Neural cell (in vitro differentiated cells): ENCODE data around the gene SYNGR4. TPM values are rescaled to one million over a fixed set of nuclear protein-coding genes. Genes with fewer than 3 reads are reported as not detected.

Experiments used
- H2AFZ ChIP-seq: fragments of 200-600, 300-800 bp; sonication (generic), shearing (Covaris generic); 2 replicates; pipeline ENCODE4 v1.6.0; 2014; ENCODE audit warnings: low read depth, mild to moderate bottlenecking, antibody characterized with exemption, low read length, moderate library complexity
- H3F3A ChIP-seq: fragments of 200-600 bp; shearing (Covaris generic); 2 replicates; pipeline ENCODE4 v1.6.1; 2016; ENCODE audit warnings: mild to moderate bottlenecking, moderate library complexity, mixed read lengths, antibody characterized with exemption, low read length; ENCODE audit not compliant: insufficient read depth, poor library complexity, severe bottlenecking
- H3K27ac ChIP-seq: fragments of 200-600, 300-800 bp; sonication (generic), shearing (Covaris generic); 2 replicates; pipeline ENCODE4 v1.5.1; 2014; ENCODE audit warnings: mild to moderate bottlenecking, low read length, moderate library complexity
- H3K27me3 ChIP-seq: fragments of 300-800, 200-600 bp; sonication (generic), shearing (Covaris generic); 2 replicates; pipeline ENCODE4 v1.6.0; 2014; ENCODE audit warnings: mild to moderate bottlenecking, low read depth, low read length, moderate library complexity; ENCODE audit not compliant: insufficient read depth
- H3K36me3 ChIP-seq: fragments of 300-800, 200-600 bp; sonication (generic), shearing (Covaris generic); 2 replicates; pipeline ENCODE4 v1.5.1; 2014; ENCODE audit warnings: mild to moderate bottlenecking, antibody characterized with exemption, low read length, moderate library complexity; ENCODE audit not compliant: insufficient read depth
- H3K4me2 ChIP-seq: fragments of 300-800, 200-600 bp; sonication (generic), shearing (Covaris generic); 2 replicates; pipeline ENCODE4 v1.6.0; 2014; ENCODE audit warnings: mild to moderate bottlenecking, low read length
- H3K4me3 ChIP-seq: fragments of 300-800, 200-600 bp; sonication (generic), shearing (Covaris generic); 2 replicates; pipeline ENCODE4 v1.5.1; 2014; ENCODE audit warnings: mild to moderate bottlenecking, low read length, moderate library complexity
- H3K79me2 ChIP-seq: fragments of 200-600 bp; shearing (Covaris generic); replicated peaks from 2 replicates; pipeline ENCODE4 v1.6.0; 2014; ENCODE audit warnings: mild to moderate bottlenecking, low read length, moderate library complexity; ENCODE audit not compliant: insufficient read depth
- H3K9ac ChIP-seq: fragments of 300-800, 200-600 bp; sonication (generic), shearing (Covaris generic); 2 replicates; pipeline ENCODE4 v1.6.1; 2016; ENCODE audit warnings: mild to moderate bottlenecking, low read length, mixed read lengths
- H3K9me2 ChIP-seq: fragments of 200-600 bp; shearing (Covaris generic); 2 replicates; pipeline ENCODE4 v1.6.1; 2016; ENCODE audit warnings: mild to moderate bottlenecking, low read length, mixed read lengths; ENCODE audit not compliant: insufficient read depth
- H3K9me3 ChIP-seq: fragments of 200-600, 300-800 bp; sonication (generic), shearing (Covaris generic); 2 replicates; pipeline ENCODE4 v1.6.1; 2016; ENCODE audit warnings: mild to moderate bottlenecking, mixed run types, low read length, moderate library complexity, mixed read lengths
- H4K20me1 ChIP-seq: fragments of 200-600 bp; shearing (Covaris generic); 2 replicates; pipeline ENCODE4 v1.6.1; 2016; ENCODE audit warnings: mild to moderate bottlenecking, mixed run types; ENCODE audit not compliant: insufficient read depth
- EP300 ChIP-seq: fragments of 450-650 bp; conservative IDR thresholded peaks from 2 replicates; pipeline ENCODE4 v1.6.1; 2014; ENCODE audit warnings: antibody characterized with exemption, mild to moderate bottlenecking, moderate library complexity; ENCODE audit not compliant: poor library complexity, severe bottlenecking
- EZH2 ChIP-seq: fragments of 200-600, 300-800 bp; shearing (Covaris generic), sonication (generic); IDR thresholded peaks from 2 replicates; pipeline ENCODE4 v1.6.1; 2014; ENCODE audit warnings: antibody characterized with exemption, low read length, borderline replicate concordance, mild to moderate bottlenecking; ENCODE audit not compliant: insufficient read depth, poor library complexity, severe bottlenecking
- MXI1 ChIP-seq: fragments of 450-650 bp; conservative IDR thresholded peaks from 2 replicates; pipeline ENCODE4 v1.6.1; 2014; ENCODE audit warnings: antibody characterized with exemption, mild to moderate bottlenecking; ENCODE audit not compliant: poor library complexity, severe bottlenecking
- POLR2AphosphoS5 ChIP-seq: IDR thresholded peaks from 2 replicates; pipeline ENCODE4 v1.6.1; 2012
- RAD21 ChIP-seq: fragments of 450-650 bp; conservative IDR thresholded peaks from 2 replicates; pipeline ENCODE4 v1.6.1; 2014; ENCODE audit warnings: antibody characterized with exemption, mild to moderate bottlenecking, moderate library complexity
- SMC3 ChIP-seq: fragments of 450-650 bp; conservative IDR thresholded peaks from 2 replicates; pipeline ENCODE4 v1.6.1; 2014; ENCODE audit warnings: antibody characterized with exemption, mild to moderate bottlenecking, moderate library complexity; ENCODE audit not compliant: poor library complexity
- TAF1 ChIP-seq: IDR thresholded peaks from 2 replicates; pipeline ENCODE4 v1.6.1; 2012; ENCODE audit warnings: low read depth
- polyA plus RNA-seq: library from polyadenylated mRNA; depleted of rRNA; stranded (reverse); fragments of >200 nt; gene quantifications from 2 replicates; pipeline ENCODE4 v1.2.3, GENCODE V29; 2014
- TF ChIP-seq, protein P1 (sequence below): fragments of 450-650 bp; IDR thresholded peaks from 2 replicates; pipeline ENCODE4 v1.5.1; 2014; ENCODE audit warnings: antibody characterized with exemption, mild to moderate bottlenecking, moderate library complexity; ENCODE audit not compliant: poor library complexity, severe bottlenecking
- TF ChIP-seq, protein P2 (sequence below): IDR thresholded peaks from 2 replicates; pipeline ENCODE4 v1.6.1; 2012; ENCODE audit warnings: borderline replicate concordance

Gene SYNGR4
- polyA plus RNA-seq, 1 donor from 2014 or later: not detected

DNA sequence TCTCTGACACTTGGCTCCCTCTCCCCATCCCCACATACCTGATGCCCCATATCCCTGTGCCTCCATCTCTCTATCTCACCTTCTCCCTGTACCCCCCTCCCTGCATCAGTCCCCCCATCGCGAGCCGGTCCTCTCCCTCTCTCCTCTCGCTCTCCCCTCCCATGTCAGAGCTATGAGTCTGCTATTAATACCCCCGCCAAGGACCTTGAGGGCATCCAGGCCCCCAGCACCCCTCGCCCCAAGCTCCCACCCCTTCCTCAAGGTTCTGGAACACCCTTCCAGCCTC, 30.9 kb downstream of the SYNGR4 start:
- Histone ChIP-seq H2AFZ (no peak overlapping the region), H3K27me3 (peaks cover 24% of the 10 kb centered on the region), H3K9me3 (no peaks in the 10 kb centered on the region), H3K79me2 (peaks cover 19% of the 10 kb centered on the region), H3F3A (no peaks in the 10 kb centered on the region), H4K20me1 (no peaks in the 10 kb centered on the region), H3K9ac (peak overlapping the region; percentile 95), H3K27ac (no peak overlapping the region), H3K4me2 (peak overlapping the region; percentile 55), H3K4me3 (peak overlapping the region; percentile 94), H3K9me2 (no peaks in the 10 kb centered on the region), H3K36me3 (no peaks in the 10 kb centered on the region)
- TF ChIP-seq TAF1: no peak
- TF ChIP-seq SMC3: no peak
- TF ChIP-seq, protein P1, sequence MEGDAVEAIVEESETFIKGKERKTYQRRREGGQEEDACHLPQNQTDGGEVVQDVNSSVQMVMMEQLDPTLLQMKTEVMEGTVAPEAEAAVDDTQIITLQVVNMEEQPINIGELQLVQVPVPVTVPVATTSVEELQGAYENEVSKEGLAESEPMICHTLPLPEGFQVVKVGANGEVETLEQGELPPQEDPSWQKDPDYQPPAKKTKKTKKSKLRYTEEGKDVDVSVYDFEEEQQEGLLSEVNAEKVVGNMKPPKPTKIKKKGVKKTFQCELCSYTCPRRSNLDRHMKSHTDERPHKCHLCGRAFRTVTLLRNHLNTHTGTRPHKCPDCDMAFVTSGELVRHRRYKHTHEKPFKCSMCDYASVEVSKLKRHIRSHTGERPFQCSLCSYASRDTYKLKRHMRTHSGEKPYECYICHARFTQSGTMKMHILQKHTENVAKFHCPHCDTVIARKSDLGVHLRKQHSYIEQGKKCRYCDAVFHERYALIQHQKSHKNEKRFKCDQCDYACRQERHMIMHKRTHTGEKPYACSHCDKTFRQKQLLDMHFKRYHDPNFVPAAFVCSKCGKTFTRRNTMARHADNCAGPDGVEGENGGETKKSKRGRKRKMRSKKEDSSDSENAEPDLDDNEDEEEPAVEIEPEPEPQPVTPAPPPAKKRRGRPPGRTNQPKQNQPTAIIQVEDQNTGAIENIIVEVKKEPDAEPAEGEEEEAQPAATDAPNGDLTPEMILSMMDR: no peak
- no peak for TF ChIP-seq EZH2
- TF ChIP-seq, protein P2, sequence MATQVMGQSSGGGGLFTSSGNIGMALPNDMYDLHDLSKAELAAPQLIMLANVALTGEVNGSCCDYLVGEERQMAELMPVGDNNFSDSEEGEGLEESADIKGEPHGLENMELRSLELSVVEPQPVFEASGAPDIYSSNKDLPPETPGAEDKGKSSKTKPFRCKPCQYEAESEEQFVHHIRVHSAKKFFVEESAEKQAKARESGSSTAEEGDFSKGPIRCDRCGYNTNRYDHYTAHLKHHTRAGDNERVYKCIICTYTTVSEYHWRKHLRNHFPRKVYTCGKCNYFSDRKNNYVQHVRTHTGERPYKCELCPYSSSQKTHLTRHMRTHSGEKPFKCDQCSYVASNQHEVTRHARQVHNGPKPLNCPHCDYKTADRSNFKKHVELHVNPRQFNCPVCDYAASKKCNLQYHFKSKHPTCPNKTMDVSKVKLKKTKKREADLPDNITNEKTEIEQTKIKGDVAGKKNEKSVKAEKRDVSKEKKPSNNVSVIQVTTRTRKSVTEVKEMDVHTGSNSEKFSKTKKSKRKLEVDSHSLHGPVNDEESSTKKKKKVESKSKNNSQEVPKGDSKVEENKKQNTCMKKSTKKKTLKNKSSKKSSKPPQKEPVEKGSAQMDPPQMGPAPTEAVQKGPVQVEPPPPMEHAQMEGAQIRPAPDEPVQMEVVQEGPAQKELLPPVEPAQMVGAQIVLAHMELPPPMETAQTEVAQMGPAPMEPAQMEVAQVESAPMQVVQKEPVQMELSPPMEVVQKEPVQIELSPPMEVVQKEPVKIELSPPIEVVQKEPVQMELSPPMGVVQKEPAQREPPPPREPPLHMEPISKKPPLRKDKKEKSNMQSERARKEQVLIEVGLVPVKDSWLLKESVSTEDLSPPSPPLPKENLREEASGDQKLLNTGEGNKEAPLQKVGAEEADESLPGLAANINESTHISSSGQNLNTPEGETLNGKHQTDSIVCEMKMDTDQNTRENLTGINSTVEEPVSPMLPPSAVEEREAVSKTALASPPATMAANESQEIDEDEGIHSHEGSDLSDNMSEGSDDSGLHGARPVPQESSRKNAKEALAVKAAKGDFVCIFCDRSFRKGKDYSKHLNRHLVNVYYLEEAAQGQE: no peak
- no peak for TF ChIP-seq POLR2AphosphoS5
- TF ChIP-seq RAD21: no peak
- TF ChIP-seq EP300: no peak
- TF ChIP-seq MXI1: no peak

DNA sequence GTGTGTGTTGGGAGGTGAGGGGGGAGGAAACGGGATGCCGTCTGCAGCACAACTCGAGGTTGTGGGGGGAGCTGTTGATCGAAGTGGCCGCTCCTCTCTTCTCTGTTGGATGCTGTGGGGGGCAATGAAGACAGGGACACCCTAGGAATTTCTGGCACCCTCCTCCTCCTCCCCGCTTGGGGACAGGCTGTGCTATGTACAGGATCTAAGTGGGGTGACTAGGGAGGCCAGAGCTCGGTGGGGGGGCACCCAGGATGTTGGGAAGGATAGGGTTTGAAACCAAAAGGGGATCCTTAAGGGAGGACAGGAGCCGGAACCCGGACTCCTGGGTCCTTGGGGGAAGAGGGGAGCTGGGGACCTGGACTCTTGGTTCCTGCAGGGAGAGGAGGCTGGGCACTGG, 31.3 kb downstream of the SYNGR4 start:
- Histone ChIP-seq H3K27ac (no peak overlapping the region), H3K36me3 (no peaks in the 10 kb centered on the region), H3K4me2 (peak overlapping the region; percentile 55), H4K20me1 (no peaks in the 10 kb centered on the region), H3K79me2 (peaks cover 15% of the 10 kb centered on the region), H3K9me3 (no peaks in the 10 kb centered on the region), H3K27me3 (peaks cover 24% of the 10 kb centered on the region), H3K4me3 (peak overlapping the region; percentile 94), H3K9ac (peak overlapping the region; percentile 95), H3F3A (no peaks in the 10 kb centered on the region), H2AFZ (no peak overlapping the region), H3K9me2 (no peaks in the 10 kb centered on the region)
- no peak for TF ChIP-seq POLR2AphosphoS5
- TF ChIP-seq, protein P1: no peak
- TF ChIP-seq EP300: no peak
- no peak for TF ChIP-seq MXI1
- TF ChIP-seq TAF1: no peak
- TF ChIP-seq EZH2: no peak
- TF ChIP-seq SMC3: no peak
